ENCODE results near the gene RAB19.

RAB19 gene

GRCh38 chr7:140423501-140423900, 19.6 kb downstream of the RAB19 start:
- POLR2A ChIA-PET: no interaction called here
- no peak for DNase-seq (ENCODE audit: extremely low spot score)
- TF ChIP-seq SP1 (IDR thresholded peaks at IDR 0.05): no peak
- TF ChIP-seq ARNT (IDR thresholded peaks at IDR 0.05): no peak
- TF ChIP-seq FOXA1 (IDR thresholded peaks at IDR 0.05): no peak
- TF ChIP-seq, protein P1, sequence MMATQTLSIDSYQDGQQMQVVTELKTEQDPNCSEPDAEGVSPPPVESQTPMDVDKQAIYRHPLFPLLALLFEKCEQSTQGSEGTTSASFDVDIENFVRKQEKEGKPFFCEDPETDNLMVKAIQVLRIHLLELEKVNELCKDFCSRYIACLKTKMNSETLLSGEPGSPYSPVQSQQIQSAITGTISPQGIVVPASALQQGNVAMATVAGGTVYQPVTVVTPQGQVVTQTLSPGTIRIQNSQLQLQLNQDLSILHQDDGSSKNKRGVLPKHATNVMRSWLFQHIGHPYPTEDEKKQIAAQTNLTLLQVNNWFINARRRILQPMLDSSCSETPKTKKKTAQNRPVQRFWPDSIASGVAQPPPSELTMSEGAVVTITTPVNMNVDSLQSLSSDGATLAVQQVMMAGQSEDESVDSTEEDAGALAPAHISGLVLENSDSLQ (IDR thresholded peaks at IDR 0.05): no peak
- TF ChIP-seq ZNF384 (IDR thresholded peaks at IDR 0.05): no peak
- TF ChIP-seq TARDBP (IDR thresholded peaks at IDR 0.05): no peak
- TF ChIP-seq L3MBTL2 (conservative IDR thresholded peaks at IDR 0.05): no peak
- no peak for TF ChIP-seq CTBP1 (IDR thresholded peaks at IDR 0.05; ENCODE audit: borderline replicate concordance)
- no peak for TF ChIP-seq LEF1 (IDR thresholded peaks at IDR 0.05; ENCODE audit: borderline replicate concordance)
- TF ChIP-seq BHLHE40 (IDR thresholded peaks at IDR 0.05; ENCODE audit: borderline replicate concordance): no peak
- TF ChIP-seq HDGF (IDR thresholded peaks at IDR 0.05; ENCODE audit: borderline replicate concordance): no peak
- TF ChIP-seq FOXK2 (IDR thresholded peaks at IDR 0.05): no peak
- CTCF ChIA-PET: interaction anchor here (0.7 kb wide), 1 partner anchor 15 kb away, joined by 3 read pairs; no protein-coding TSS in a partner anchor

- ChIA-PET POLR2A (no interaction called here), CTCF (interaction anchor here (0.6 kb wide), 1 partner anchor 42 kb away, joined by 5 read pairs; no protein-coding TSS in a partner anchor)
- DNase-seq (ENCODE audit: extremely low spot score): no peak
- TF ChIP-seq NFRKB (IDR thresholded peaks at IDR 0.05) (no peak), ZNF384 (IDR thresholded peaks at IDR 0.05) (no peak), FOXA1 (IDR thresholded peaks at IDR 0.05) (no peak), LEF1 (IDR thresholded peaks at IDR 0.05; ENCODE audit: borderline replicate concordance) (no peak), FOXM1 (IDR thresholded peaks at IDR 0.05; ENCODE audit: borderline replicate concordance) (no peak), FOXK2 (IDR thresholded peaks at IDR 0.05) (no peak), ARNT (IDR thresholded peaks at IDR 0.05) (no peak), L3MBTL2 (conservative IDR thresholded peaks at IDR 0.05) (no peak), ELF4 (IDR thresholded peaks at IDR 0.05) (no peak), TARDBP (IDR thresholded peaks at IDR 0.05) (no peak), SP1 (IDR thresholded peaks at IDR 0.05) (no peak), HDGF (IDR thresholded peaks at IDR 0.05; ENCODE audit: borderline replicate concordance) (no peak), CTBP1 (IDR thresholded peaks at IDR 0.05; ENCODE audit: borderline replicate concordance) (no peak)
Measured at GRCh38 chr7:140425718-140426117, 21.9 kb downstream of the RAB19 start.

DNA sequence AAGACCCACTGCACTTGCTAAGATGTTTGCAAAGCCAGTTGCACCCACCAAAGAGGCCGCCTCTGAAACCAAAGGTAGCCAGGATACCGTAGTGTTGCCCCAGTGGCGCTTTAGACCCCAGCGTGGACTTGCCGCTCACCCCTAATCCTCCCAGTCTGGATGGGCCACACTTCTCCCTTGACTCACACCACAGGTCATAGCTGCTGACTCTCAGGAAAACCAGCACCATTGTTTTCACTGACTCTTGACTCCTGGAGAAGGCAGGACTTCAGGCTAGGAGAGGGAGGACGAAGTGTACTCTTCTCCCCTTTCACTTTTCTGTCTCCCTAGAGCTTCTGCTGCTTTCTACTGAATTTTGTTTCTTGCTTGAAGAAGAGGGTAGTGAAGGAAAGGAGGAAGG, 22.3 kb downstream of the RAB19 start:
- CTCF ChIA-PET: interaction anchor here (0.6 kb wide), 1 partner anchor 43 kb away, joined by 5 read pairs; no protein-coding TSS in a partner anchor
- no peak for DNase-seq (ENCODE audit: extremely low spot score)

DNA sequence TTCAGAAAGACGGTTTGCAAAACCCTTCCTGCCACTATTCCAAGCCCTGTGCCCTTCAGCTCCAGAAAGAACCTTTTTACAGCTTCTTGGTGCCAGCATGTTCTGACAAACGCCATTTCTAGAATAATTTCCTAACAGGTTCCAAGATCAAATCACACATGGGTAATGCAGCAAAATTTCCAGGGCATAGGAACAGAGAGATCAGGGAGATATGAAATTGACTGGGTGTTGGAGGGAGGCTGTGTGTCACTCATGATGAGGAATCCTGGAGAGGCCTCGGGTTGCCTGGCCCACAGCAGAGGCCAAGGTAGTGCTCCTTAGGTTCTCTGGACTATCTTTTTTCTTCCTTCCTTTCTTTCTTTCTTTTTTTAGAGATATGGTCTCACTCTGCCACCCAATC, 29.5 kb downstream of the RAB19 start:
- ChIA-PET POLR2A (no interaction called here), CTCF (interaction anchor here (1.4 kb wide), 1 partner anchor 10 kb away, joined by 5 read pairs; no protein-coding TSS in a partner anchor)
- no peak for DNase-seq (ENCODE audit: extremely low spot score)
- TF ChIP-seq ELF4 (IDR thresholded peaks at IDR 0.05) (no peak), FOXA1 (IDR thresholded peaks at IDR 0.05) (no peak), LEF1 (IDR thresholded peaks at IDR 0.05; ENCODE audit: borderline replicate concordance) (no peak), TARDBP (IDR thresholded peaks at IDR 0.05) (no peak), ZNF384 (IDR thresholded peaks at IDR 0.05) (no peak), CTBP1 (IDR thresholded peaks at IDR 0.05; ENCODE audit: borderline replicate concordance) (no peak), SP1 (IDR thresholded peaks at IDR 0.05) (no peak), ARNT (IDR thresholded peaks at IDR 0.05) (no peak), HDGF (IDR thresholded peaks at IDR 0.05; ENCODE audit: borderline replicate concordance) (no peak), SUZ12 (IDR thresholded peaks at IDR 0.05) (no peak), NFRKB (IDR thresholded peaks at IDR 0.05) (no peak), L3MBTL2 (conservative IDR thresholded peaks at IDR 0.05) (no peak), BHLHE40 (IDR thresholded peaks at IDR 0.05; ENCODE audit: borderline replicate concordance) (no peak), FOXM1 (IDR thresholded peaks at IDR 0.05; ENCODE audit: borderline replicate concordance) (no peak), FOXK2 (IDR thresholded peaks at IDR 0.05) (no peak)
- TF ChIP-seq, protein P1 (IDR thresholded peaks at IDR 0.05): no peak

More for the DNA sequence above, 22.3 kb downstream of the RAB19 start:
- POLR2A ChIA-PET: no interaction called here
- no peak for TF ChIP-seq ZNF384 (IDR thresholded peaks at IDR 0.05)
- no peak for TF ChIP-seq ELF4 (IDR thresholded peaks at IDR 0.05)
- TF ChIP-seq FOXM1 (IDR thresholded peaks at IDR 0.05; ENCODE audit: borderline replicate concordance): no peak
- no peak for TF ChIP-seq ARNT (IDR thresholded peaks at IDR 0.05)
- no peak for TF ChIP-seq TARDBP (IDR thresholded peaks at IDR 0.05)
- TF ChIP-seq HDGF (IDR thresholded peaks at IDR 0.05; ENCODE audit: borderline replicate concordance): no peak
- no peak for TF ChIP-seq CTBP1 (IDR thresholded peaks at IDR 0.05; ENCODE audit: borderline replicate concordance)
- TF ChIP-seq LEF1 (IDR thresholded peaks at IDR 0.05; ENCODE audit: borderline replicate concordance): no peak
- no peak for TF ChIP-seq SUZ12 (IDR thresholded peaks at IDR 0.05)
- no peak for TF ChIP-seq FOXK2 (IDR thresholded peaks at IDR 0.05)
- no peak for TF ChIP-seq NFRKB (IDR thresholded peaks at IDR 0.05)
- TF ChIP-seq BHLHE40 (IDR thresholded peaks at IDR 0.05; ENCODE audit: borderline replicate concordance): no peak

- DNase-seq (ENCODE audit: extremely low spot score): no peak
- ChIA-PET POLR2A (no interaction called here), CTCF (no interaction called here)
- no peak for TF ChIP-seq SUZ12 (IDR thresholded peaks at IDR 0.05)
- no peak for TF ChIP-seq ARNT (IDR thresholded peaks at IDR 0.05)
- no peak for TF ChIP-seq NFRKB (IDR thresholded peaks at IDR 0.05)
- no peak for TF ChIP-seq TARDBP (IDR thresholded peaks at IDR 0.05)
- TF ChIP-seq CTBP1 (IDR thresholded peaks at IDR 0.05; ENCODE audit: borderline replicate concordance): no peak
- no peak for TF ChIP-seq LEF1 (IDR thresholded peaks at IDR 0.05; ENCODE audit: borderline replicate concordance)
- TF ChIP-seq FOXM1 (IDR thresholded peaks at IDR 0.05; ENCODE audit: borderline replicate concordance): no peak
- no peak for TF ChIP-seq SP1 (IDR thresholded peaks at IDR 0.05)
- no peak for TF ChIP-seq FOXK2 (IDR thresholded peaks at IDR 0.05)
- no peak for TF ChIP-seq BHLHE40 (IDR thresholded peaks at IDR 0.05; ENCODE audit: borderline replicate concordance)
Measured at GRCh38 chr7:140435252-140435895, 31.5 kb downstream of the RAB19 start.

DNA sequence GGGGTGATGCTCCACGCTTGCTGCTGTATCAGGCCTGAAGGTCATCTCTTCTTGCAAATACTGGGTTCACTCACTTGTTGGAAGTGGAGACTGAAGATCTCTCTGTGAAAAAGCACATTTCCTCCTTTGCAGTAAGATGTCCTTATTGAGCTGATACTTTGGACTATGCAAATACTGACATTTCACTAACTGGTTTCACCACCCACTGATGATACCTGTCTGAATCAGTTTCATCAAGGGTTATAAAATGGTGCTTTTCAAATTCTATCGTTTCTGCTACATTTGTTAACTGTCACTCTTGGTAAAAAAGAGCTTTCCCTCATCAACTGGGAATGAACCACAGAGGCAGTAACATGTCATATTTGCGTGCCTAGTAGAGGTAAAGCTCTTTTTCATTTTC, 35.5 kb downstream of the RAB19 start:
- no peak for TF ChIP-seq CTBP1 (IDR thresholded peaks at IDR 0.05; ENCODE audit: borderline replicate concordance)
- no peak for TF ChIP-seq ZNF384 (IDR thresholded peaks at IDR 0.05)
- no peak for TF ChIP-seq TARDBP (IDR thresholded peaks at IDR 0.05)
- TF ChIP-seq NFRKB (IDR thresholded peaks at IDR 0.05): no peak
- no peak for TF ChIP-seq L3MBTL2 (conservative IDR thresholded peaks at IDR 0.05)
- no peak for TF ChIP-seq FOXA1 (IDR thresholded peaks at IDR 0.05)
- TF ChIP-seq ARNT (IDR thresholded peaks at IDR 0.05): no peak
- no peak for TF ChIP-seq FOXM1 (IDR thresholded peaks at IDR 0.05; ENCODE audit: borderline replicate concordance)
- no peak for TF ChIP-seq HDGF (IDR thresholded peaks at IDR 0.05; ENCODE audit: borderline replicate concordance)
- no peak for TF ChIP-seq BHLHE40 (IDR thresholded peaks at IDR 0.05; ENCODE audit: borderline replicate concordance)
- ChIA-PET CTCF (no interaction called here), POLR2A (no interaction called here)
- no peak for DNase-seq (ENCODE audit: extremely low spot score)

Measured in HEK293T (cell line).